K562 (cell line): Measurements from ENCODE around the gene REG4. TPM values are rescaled to one million over a fixed set of nuclear protein-coding genes. Genes with fewer than 3 reads are reported as not detected.

ENCODE experiments used
- ATAC-seq: fragments of 200-7000 bp; cut with Tn5 transposase; 3 replicates; pipeline ENCODE4 v1.9.1; 2020; ENCODE audit warnings: moderate library complexity
- BruUV-seq: library from RNA; stranded (reverse); fragments of 400-500 nt; replicated peaks from 2 replicates; lab custom pipeline; 2021; lab: Mats Ljungman, UMichigan
- CTCF ChIA-PET: fragments of 300-600 bp; formaldehyde crosslinking; extraction: SDS; loops from one replicate; lab custom pipeline; 2021; ENCODE audit warnings: low intra/inter-chr PET ratio; lab: Yijun Ruan, JAX
- POLR2A ChIA-PET: fragments of 300-600, 350-650 bp; sonication (Branson Sonifier 250); formaldehyde crosslinking; extraction: SDS; loops from one replicate; lab custom pipeline; 2021; ENCODE audit warnings: antibody characterized with exemption, inconsistent platforms; lab: Yijun Ruan, JAX
- DNase-seq, 4 experiments: peaks; one replicate each; pipeline versions ENCODE4 v3.0.0 to v3.0.0-alpha.2; 2011 to 2018; ENCODE audit warnings: low spot score in 3 of 4, mixed read lengths in 3 of 4; ENCODE audit errors: extremely low read depth in 1 of 4
- FAIRE-seq: peaks from 2 replicates; lab custom pipeline; 2011; peaks lifted over from hg19 to GRCh38; lab: Jason Lieb, UNC
- H2AFZ ChIP-seq: 2 replicates; pipeline ENCODE4 v1.6.0; 2011; ENCODE audit warnings: low read depth, low read length, control low read depth, inconsistent platforms
- H3K27ac ChIP-seq: fragments of 200-600 bp; 3 replicates; pipeline ENCODE4 v1.8.0; 2011; ENCODE audit warnings: low read depth, mild to moderate bottlenecking, control low read depth, inconsistent platforms, low read length, moderate library complexity, mixed read lengths; ENCODE audit errors: extremely low read depth
- H3K27me3 ChIP-seq, 2 experiments: fragments of 300-600 bp in 1 of 2; 2 replicates in 1 of 2; 3 replicates in 1 of 2; pipeline versions ENCODE4 v1.6.0 to v1.8.0; 2011; ENCODE audit warnings: inconsistent platforms in 2 of 2, low read length in 2 of 2, mild to moderate bottlenecking in 1 of 2, mixed read lengths in 1 of 2, moderate library complexity in 1 of 2; ENCODE audit not compliant: control insufficient read depth in 2 of 2, insufficient read depth in 2 of 2
- H3K36me3 ChIP-seq: fragments of 300-600 bp; 3 replicates; pipeline ENCODE4 v1.8.0; 2011; ENCODE audit warnings: mild to moderate bottlenecking, low read length, inconsistent platforms; ENCODE audit not compliant: control insufficient read depth, insufficient read depth
- H3K4me1 ChIP-seq, 2 experiments: fragments of 200-600 bp in 1 of 2; replicated peaks in 1 of 2; 2 replicates in 1 of 2; 3 replicates in 1 of 2; pipeline versions ENCODE4 v1.5.1 to v1.8.0; 2011; ENCODE audit warnings: inconsistent platforms in 2 of 2, low read length in 2 of 2, mild to moderate bottlenecking in 1 of 2, mixed read lengths in 1 of 2, moderate library complexity in 1 of 2; ENCODE audit not compliant: control insufficient read depth in 2 of 2, insufficient read depth in 2 of 2
- H3K4me2 ChIP-seq: 2 replicates; pipeline ENCODE4 v1.6.1; 2011; ENCODE audit warnings: low read length, control low read depth, inconsistent platforms, mixed read lengths; ENCODE audit not compliant: insufficient read depth
- H3K4me3 ChIP-seq: fragments of 200-600 bp; sonication (generic), shearing (Covaris generic); 2 replicates; pipeline ENCODE4 v1.5.1; 2016; ENCODE audit warnings: control low read depth, inconsistent platforms
- H3K79me2 ChIP-seq: fragments of 200-600 bp; 3 replicates; pipeline ENCODE4 v1.8.0; 2011; ENCODE audit warnings: low read length, inconsistent platforms; ENCODE audit not compliant: control insufficient read depth, insufficient read depth
- H3K9ac ChIP-seq, 2 experiments: 2 replicates each; pipeline versions ENCODE4 v1.6.0 to v1.6.1; 2011; ENCODE audit warnings: low read depth in 2 of 2, low read length in 2 of 2, control low read depth in 1 of 2, inconsistent platforms in 1 of 2, mild to moderate bottlenecking in 1 of 2, mixed read lengths in 1 of 2; ENCODE audit not compliant: insufficient read depth in 1 of 2
- H3K9me1 ChIP-seq: one replicate; pipeline ENCODE4 v1.6.0; 2011; ENCODE audit warnings: inconsistent platforms, mild to moderate bottlenecking, low read length, moderate library complexity; ENCODE audit not compliant: control insufficient read depth, insufficient read depth
- H3K9me3 ChIP-seq: replicated peaks from 2 replicates; pipeline ENCODE4 v1.5.1; 2011; ENCODE audit warnings: low read depth, low read length, inconsistent platforms; ENCODE audit not compliant: control insufficient read depth, insufficient read depth
- H4K20me1 ChIP-seq: replicated peaks from 2 replicates; pipeline ENCODE4 v1.6.1; 2011; ENCODE audit warnings: low read length, inconsistent platforms, mixed read lengths; ENCODE audit not compliant: control insufficient read depth, insufficient read depth
- EP300 ChIP-seq: IDR thresholded peaks from 2 replicates; pipeline ENCODE4 v1.6.1; 2012; ENCODE audit warnings: low read length, improper control_type of control experiment
- L3MBTL2 ChIP-seq: fragments of 450-650 bp; IDR thresholded peaks from 2 replicates; pipeline ENCODE4 v1.6.1; 2016; ENCODE audit warnings: mild to moderate bottlenecking, moderate library complexity
- NFE2 ChIP-seq: IDR thresholded peaks from 2 replicates; pipeline ENCODE4 v1.6.1; 2014; ENCODE audit warnings: antibody characterized with exemption, low read depth
- POLR2AphosphoS5 ChIP-seq: IDR thresholded peaks from 2 replicates; pipeline ENCODE4 v1.6.1; 2011; ENCODE audit warnings: mild to moderate bottlenecking, low read depth, low read length, moderate library complexity; ENCODE audit not compliant: control insufficient read depth, insufficient read depth
- PPARD ChIP-seq: fragments of 250-450 bp; sonication (Bioruptor Pico); IDR thresholded peaks from 2 replicates; pipeline ENCODE4 v1.8.0; 2022; ENCODE audit warnings: inconsistent platforms, mild to moderate bottlenecking, moderate library complexity
- RNF2 ChIP-seq: sonication (generic); IDR thresholded peaks from 2 replicates; pipeline ENCODE4 v1.6.1; 2016
- ZC3H4 ChIP-seq: sonication (generic); formaldehyde crosslinking; IDR thresholded peaks from 2 replicates; pipeline ENCODE4 v1.9.0; 2021; ENCODE audit warnings: missing genetic modification reagents, borderline replicate concordance
- ZNF282 ChIP-seq: sonication (generic); formaldehyde crosslinking; IDR thresholded peaks from 2 replicates; pipeline ENCODE4 v1.8.1; 2023; ENCODE audit warnings: missing genetic modification reagents
- ZNF445 ChIP-seq: fragments of 250-450 bp; sonication (Bioruptor Pico); IDR thresholded peaks from 2 replicates; pipeline ENCODE4 v1.4.0; 2020; ENCODE audit warnings: low read depth, mild to moderate bottlenecking, moderate library complexity
- ZNF507 ChIP-seq: conservative IDR thresholded peaks from 2 replicates; pipeline ENCODE4 v1.6.1; 2017; ENCODE audit warnings: missing genetic modification characterization, missing compliant biosample characterization
- ZNF699 ChIP-seq: fragments of 250-450 bp; sonication (Bioruptor Pico); IDR thresholded peaks from 2 replicates; pipeline ENCODE4 v1.8.0; 2021; ENCODE audit warnings: mild to moderate bottlenecking, moderate library complexity; ENCODE audit not compliant: insufficient replicate concordance
- WGBS: fragments of 100-300 bp; shearing (Covaris generic); methylation state at CpG from one replicate; pipeline ENCODE4 v1.1.6; 2016; ENCODE audit warnings: low coverage, mixed read lengths; ENCODE audit not compliant: insufficient coverage; ENCODE audit errors: missing lambda C conversion rate; 5-methylcytosine and 5-hydroxymethylcytosine counted together
- in situ Hi-C: fragments of 300-500 bp; cut with MboI; formaldehyde crosslinking; loops from 4 replicates; pipeline ENCODE4 v1.15.0; 2018; ENCODE audit warnings: inconsistent platforms, mixed read lengths
- intact Hi-C: fragments of 100-400 bp; cut with micrococcal nuclease; formaldehyde crosslinking; loops from 2 replicates; pipeline ENCODE4 v1.14.2; 2022
- polyA plus RNA-seq, 8 experiments: library from polyadenylated mRNA; depleted of rRNA in 4 of 8; stranded (reverse) in 5 of 8; unstranded in 3 of 8; fragments of >200 nt; fragmentation: Nextera tagmentation in 2 of 8; fragmentation: Illumina TruSeq in 1 of 8; extraction: Ambion mirVana in 2 of 8; extraction: Trizol in 1 of 8; gene quantifications; 2 replicates each; pipeline versions ENCODE4 v1.2.1 to v1.2.3, GENCODE V29; 2011 to 2014; ENCODE audit warnings: inconsistent platforms in 1 of 8, missing spikeins in 1 of 8
- total RNA-seq, 7 experiments: library from RNA; depleted of rRNA in 6 of 7; stranded (reverse); fragments of >200 nt in 6 of 7; fragmentation: Illumina TruSeq in 2 of 7; extraction: Trizol in 2 of 7; gene quantifications; 2 replicates each; pipeline versions ENCODE4 v1.2.1 to v1.2.3, GENCODE V29; 2011 to 2021; ENCODE audit warnings: low replicate concordance in 1 of 7
- TF ChIP-seq, protein P1 (sequence below): fragments of 250-450 bp; sonication (Bioruptor Pico); IDR thresholded peaks from 2 replicates; pipeline ENCODE4 v1.4.0; 2020
- TF ChIP-seq, protein P2 (sequence below), 2 experiments: fragments of 450-650 bp in 1 of 2; IDR thresholded peaks; 2 replicates each; pipeline ENCODE4 v1.6.1; 2011 to 2017; ENCODE audit warnings: low read depth in 2 of 2, antibody characterized with exemption in 1 of 2, borderline replicate concordance in 1 of 2, low read length in 1 of 2, mild to moderate bottlenecking in 1 of 2, mixed read lengths in 1 of 2; ENCODE audit not compliant: control insufficient read depth in 1 of 2
- TF ChIP-seq, protein P3 (sequence below): fragments of 450-650 bp; IDR thresholded peaks from 2 replicates; pipeline ENCODE4 v1.6.1; 2016; ENCODE audit warnings: mild to moderate bottlenecking
- TF ChIP-seq, protein P4 (sequence below): fragments of 250-450 bp; sonication (Bioruptor Pico); IDR thresholded peaks from 2 replicates; pipeline ENCODE4 v1.8.0; 2021; ENCODE audit warnings: mild to moderate bottlenecking, moderate library complexity

The REG4 gene
- total and polyA plus RNA-seq, 9 of the 15 experiments (the other 6 are each of a cell fraction or from before 2014, with no cell fraction given): not detected

DNA sequence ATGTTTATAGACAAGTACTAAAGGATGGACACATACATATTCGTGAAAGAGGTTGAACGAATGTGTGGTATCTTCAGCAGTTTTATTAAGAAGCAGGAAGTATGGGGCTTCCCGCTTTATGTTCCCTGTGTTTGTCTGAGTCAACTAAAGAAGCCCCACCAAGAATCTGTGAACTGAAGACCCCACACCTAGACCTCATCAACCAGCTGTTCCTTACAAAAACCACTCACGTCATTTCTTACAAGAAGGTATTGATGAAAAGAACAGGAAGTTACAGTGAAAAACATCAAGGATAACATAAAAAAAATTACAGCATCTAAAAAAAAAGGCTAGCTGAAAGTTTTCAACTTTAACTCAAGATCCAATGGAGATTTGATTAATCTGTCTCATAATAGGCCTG is 12.3 kb downstream of the REG4 start:
- WGBS: 2% methylated on average over 4 of the region's 4 CpGs
- no TSS peak for BruUV-seq
- no peak for TF ChIP-seq NFE2
- TF ChIP-seq RNF2: no peak
- TF ChIP-seq ZNF445 (CRISPR knock-in tag): no peak
- TF ChIP-seq ZNF699 (CRISPR knock-in tag): no peak
- TF ChIP-seq, protein P1, sequence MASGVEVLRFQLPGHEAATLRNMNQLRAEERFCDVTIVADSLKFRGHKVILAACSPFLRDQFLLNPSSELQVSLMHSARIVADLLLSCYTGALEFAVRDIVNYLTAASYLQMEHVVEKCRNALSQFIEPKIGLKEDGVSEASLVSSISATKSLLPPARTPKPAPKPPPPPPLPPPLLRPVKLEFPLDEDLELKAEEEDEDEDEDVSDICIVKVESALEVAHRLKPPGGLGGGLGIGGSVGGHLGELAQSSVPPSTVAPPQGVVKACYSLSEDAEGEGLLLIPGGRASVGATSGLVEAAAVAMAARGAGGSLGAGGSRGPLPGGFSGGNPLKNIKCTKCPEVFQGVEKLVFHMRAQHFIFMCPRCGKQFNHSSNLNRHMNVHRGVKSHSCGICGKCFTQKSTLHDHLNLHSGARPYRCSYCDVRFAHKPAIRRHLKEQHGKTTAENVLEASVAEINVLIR (CRISPR knock-in tag): no peak
- no peak for TF ChIP-seq ZC3H4 (CRISPR knock-in tag)
- TF ChIP-seq POLR2AphosphoS5: no peak
- TF ChIP-seq EP300: no peak
- TF ChIP-seq, protein P2, sequence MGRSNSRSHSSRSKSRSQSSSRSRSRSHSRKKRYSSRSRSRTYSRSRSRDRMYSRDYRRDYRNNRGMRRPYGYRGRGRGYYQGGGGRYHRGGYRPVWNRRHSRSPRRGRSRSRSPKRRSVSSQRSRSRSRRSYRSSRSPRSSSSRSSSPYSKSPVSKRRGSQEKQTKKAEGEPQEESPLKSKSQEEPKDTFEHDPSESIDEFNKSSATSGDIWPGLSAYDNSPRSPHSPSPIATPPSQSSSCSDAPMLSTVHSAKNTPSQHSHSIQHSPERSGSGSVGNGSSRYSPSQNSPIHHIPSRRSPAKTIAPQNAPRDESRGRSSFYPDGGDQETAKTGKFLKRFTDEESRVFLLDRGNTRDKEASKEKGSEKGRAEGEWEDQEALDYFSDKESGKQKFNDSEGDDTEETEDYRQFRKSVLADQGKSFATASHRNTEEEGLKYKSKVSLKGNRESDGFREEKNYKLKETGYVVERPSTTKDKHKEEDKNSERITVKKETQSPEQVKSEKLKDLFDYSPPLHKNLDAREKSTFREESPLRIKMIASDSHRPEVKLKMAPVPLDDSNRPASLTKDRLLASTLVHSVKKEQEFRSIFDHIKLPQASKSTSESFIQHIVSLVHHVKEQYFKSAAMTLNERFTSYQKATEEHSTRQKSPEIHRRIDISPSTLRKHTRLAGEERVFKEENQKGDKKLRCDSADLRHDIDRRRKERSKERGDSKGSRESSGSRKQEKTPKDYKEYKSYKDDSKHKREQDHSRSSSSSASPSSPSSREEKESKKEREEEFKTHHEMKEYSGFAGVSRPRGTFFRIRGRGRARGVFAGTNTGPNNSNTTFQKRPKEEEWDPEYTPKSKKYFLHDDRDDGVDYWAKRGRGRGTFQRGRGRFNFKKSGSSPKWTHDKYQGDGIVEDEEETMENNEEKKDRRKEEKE (IDR thresholded peaks at IDR 0.05; ENCODE audit: borderline replicate concordance in 1 of 2, control insufficient read depth in 1 of 2, low read depth in 2 of 2, low read length in 1 of 2): no peak
- no peak for TF ChIP-seq PPARD
- TF ChIP-seq, protein P3, sequence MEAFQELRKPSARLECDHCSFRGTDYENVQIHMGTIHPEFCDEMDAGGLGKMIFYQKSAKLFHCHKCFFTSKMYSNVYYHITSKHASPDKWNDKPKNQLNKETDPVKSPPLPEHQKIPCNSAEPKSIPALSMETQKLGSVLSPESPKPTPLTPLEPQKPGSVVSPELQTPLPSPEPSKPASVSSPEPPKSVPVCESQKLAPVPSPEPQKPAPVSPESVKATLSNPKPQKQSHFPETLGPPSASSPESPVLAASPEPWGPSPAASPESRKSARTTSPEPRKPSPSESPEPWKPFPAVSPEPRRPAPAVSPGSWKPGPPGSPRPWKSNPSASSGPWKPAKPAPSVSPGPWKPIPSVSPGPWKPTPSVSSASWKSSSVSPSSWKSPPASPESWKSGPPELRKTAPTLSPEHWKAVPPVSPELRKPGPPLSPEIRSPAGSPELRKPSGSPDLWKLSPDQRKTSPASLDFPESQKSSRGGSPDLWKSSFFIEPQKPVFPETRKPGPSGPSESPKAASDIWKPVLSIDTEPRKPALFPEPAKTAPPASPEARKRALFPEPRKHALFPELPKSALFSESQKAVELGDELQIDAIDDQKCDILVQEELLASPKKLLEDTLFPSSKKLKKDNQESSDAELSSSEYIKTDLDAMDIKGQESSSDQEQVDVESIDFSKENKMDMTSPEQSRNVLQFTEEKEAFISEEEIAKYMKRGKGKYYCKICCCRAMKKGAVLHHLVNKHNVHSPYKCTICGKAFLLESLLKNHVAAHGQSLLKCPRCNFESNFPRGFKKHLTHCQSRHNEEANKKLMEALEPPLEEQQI: no peak
- TF ChIP-seq ZNF507: no peak
- TF ChIP-seq, protein P4, sequence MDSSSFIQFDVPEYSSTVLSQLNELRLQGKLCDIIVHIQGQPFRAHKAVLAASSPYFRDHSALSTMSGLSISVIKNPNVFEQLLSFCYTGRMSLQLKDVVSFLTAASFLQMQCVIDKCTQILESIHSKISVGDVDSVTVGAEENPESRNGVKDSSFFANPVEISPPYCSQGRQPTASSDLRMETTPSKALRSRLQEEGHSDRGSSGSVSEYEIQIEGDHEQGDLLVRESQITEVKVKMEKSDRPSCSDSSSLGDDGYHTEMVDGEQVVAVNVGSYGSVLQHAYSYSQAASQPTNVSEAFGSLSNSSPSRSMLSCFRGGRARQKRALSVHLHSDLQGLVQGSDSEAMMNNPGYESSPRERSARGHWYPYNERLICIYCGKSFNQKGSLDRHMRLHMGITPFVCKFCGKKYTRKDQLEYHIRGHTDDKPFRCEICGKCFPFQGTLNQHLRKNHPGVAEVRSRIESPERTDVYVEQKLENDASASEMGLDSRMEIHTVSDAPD (CRISPR knock-in tag): no peak
- no peak for TF ChIP-seq ZNF282 (CRISPR knock-in tag)
- no peak for TF ChIP-seq L3MBTL2

More for the DNA sequence above, 12.3 kb downstream of the REG4 start:
- H3K79me2 ChIP-seq: no peaks in the 10 kb centered on the region
- CTCF ChIA-PET: no interaction called here
- no peak overlapping the region for H3K4me3 ChIP-seq
- ATAC-seq: no peak
- POLR2A ChIA-PET: no interaction called here
- no peaks in the 10 kb centered on the region for H3K9me1 ChIP-seq
- DNase-seq: no peak
- no peak overlapping the region for H3K9ac ChIP-seq
- no peak overlapping the region for H2AFZ ChIP-seq
- H3K4me2 ChIP-seq: no peak overlapping the region
- H3K27me3 ChIP-seq: peaks cover 60 to 64% of the 10 kb centered on the region in 2 experiments
- H3K9me3 ChIP-seq: no peaks in the 10 kb centered on the region
- H4K20me1 ChIP-seq: no peaks in the 10 kb centered on the region
- no peak for FAIRE-seq
- no peaks in the 10 kb centered on the region for H3K4me1 ChIP-seq
- intact Hi-C loops: loop anchor here (5.0 kb wide), 1 partner anchor 52 kb away; no protein-coding TSS in a partner anchor
- no peaks in the 10 kb centered on the region for H3K36me3 ChIP-seq
- H3K27ac ChIP-seq: no peak overlapping the region
- in situ Hi-C loops: no loop called here
